Memory B cell (primary cell): Measurements from ENCODE around the gene NT5C1A.

Experiments
- ATAC-seq: fragments of 150-1000 bp; cut with Tn5 transposase; 2 replicates; pipeline ENCODE4 v1.10.0; 2021; ENCODE audit warnings: low read depth, mild to moderate bottlenecking, moderate library complexity
- DNase-seq, 2 donors: peaks; one replicate each; pipeline ENCODE4 v3.0.0; 2022; ENCODE audit warnings: low spot score in 2 of 2
- H3K27ac Mint-ChIP-seq: one replicate; pipeline ENCODE4 v1.8.0; 2022; ENCODE audit warnings: mild to moderate bottlenecking, moderate library complexity, mixed read lengths
- H3K27me3 Mint-ChIP-seq: one replicate; pipeline ENCODE4 v1.8.0; 2022; ENCODE audit warnings: mixed read lengths
- H3K36me3 Mint-ChIP-seq: one replicate; pipeline ENCODE4 v1.8.0; 2022; ENCODE audit warnings: mild to moderate bottlenecking, mixed read lengths
- H3K4me1 Mint-ChIP-seq: one replicate; pipeline ENCODE4 v1.8.0; 2022; ENCODE audit warnings: mixed read lengths
- H3K4me3 Mint-ChIP-seq: one replicate; pipeline ENCODE4 v1.8.0; 2022; ENCODE audit warnings: mild to moderate bottlenecking, moderate library complexity, mixed read lengths
- H3K9me3 Mint-ChIP-seq: one replicate; pipeline ENCODE4 v1.8.0; 2022; ENCODE audit warnings: mixed read lengths

NT5C1A gene

DNA sequence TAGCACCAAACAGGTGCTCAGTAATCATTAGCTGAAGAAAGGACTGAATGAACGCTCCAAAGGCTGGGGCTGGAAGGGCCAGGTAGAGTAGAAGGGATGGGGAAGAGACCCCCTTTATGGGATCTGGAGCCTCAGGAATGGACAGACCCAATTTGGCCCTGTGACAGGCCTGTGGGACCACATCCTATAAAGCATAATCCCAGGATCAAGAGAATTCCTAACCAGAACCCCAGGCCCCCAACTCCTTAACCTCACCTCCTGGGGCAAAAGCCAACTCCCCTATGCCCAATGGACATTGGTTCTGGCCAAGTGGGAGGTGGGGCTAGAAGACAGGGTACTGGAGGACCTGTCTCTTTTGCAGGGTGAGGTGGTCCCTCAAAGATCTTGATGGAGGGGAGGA, 10.1 kb upstream of the NT5C1A start:
- no peak for ATAC-seq
- H3K4me3 Mint-ChIP-seq = no peak overlapping the region
- H3K9me3 Mint-ChIP-seq = no peaks in the 10 kb centered on the region
- no peak for DNase-seq
- peaks cover 18% of the 10 kb centered on the region for H3K27me3 Mint-ChIP-seq
- H3K27ac Mint-ChIP-seq = no peak overlapping the region
- peaks cover 4% of the 10 kb centered on the region for H3K36me3 Mint-ChIP-seq
- no peaks in the 10 kb centered on the region for H3K4me1 Mint-ChIP-seq

DNA sequence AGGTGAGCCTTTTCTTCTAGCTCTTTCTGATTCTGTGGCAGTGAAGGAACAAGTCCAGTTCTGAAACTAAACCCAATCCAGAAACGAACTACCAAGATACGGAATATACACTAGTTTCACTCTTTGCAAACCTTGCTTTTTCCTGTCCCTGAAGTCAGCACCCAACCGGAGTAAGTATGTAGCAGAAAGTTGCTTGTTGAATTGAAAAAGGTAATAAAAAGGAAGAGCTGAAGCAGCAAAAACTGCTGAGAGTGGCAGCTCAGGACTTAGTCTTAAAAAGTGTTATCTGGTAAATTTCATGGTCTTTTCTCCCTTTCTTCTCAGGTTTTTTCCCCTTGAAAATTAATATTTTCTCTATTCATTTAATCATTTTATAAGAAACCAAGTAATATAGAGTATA, 9.4 kb upstream of the NT5C1A start:
- no peak overlapping the region for H3K4me3 Mint-ChIP-seq
- no peak for DNase-seq
- ATAC-seq = no peak
- peaks cover 4% of the 10 kb centered on the region for H3K36me3 Mint-ChIP-seq
- H3K9me3 Mint-ChIP-seq = no peaks in the 10 kb centered on the region
- peaks cover 14% of the 10 kb centered on the region for H3K27me3 Mint-ChIP-seq
- H3K4me1 Mint-ChIP-seq = no peaks in the 10 kb centered on the region
- no peak overlapping the region for H3K27ac Mint-ChIP-seq

DNA sequence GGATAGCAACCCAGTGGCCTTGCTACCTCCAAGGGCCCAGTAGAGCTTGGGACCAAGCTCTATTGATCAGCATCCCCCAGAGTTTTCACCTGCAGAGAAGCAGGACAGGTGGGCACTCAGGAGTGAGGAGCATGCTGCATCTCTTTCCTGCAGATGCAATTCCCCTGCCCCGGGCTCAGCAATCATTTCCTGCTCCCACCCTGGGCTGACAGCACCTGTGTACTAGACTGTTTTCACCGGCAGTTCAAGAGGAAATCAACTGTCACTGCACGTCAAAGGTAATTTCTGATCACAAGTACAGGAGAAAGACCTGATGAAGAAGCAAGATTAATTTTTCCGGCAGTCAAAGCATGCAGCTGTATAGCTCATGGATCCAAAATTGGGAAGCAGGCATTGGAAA, 8.8 kb upstream of the NT5C1A start:
- Mint-ChIP-seq H3K36me3 (peaks cover 4% of the 10 kb centered on the region), H3K4me1 (no peaks in the 10 kb centered on the region), H3K27me3 (peaks cover 12% of the 10 kb centered on the region), H3K9me3 (no peaks in the 10 kb centered on the region), H3K27ac (no peak overlapping the region), H3K4me3 (no peak overlapping the region)
- no peak for DNase-seq
- no peak for ATAC-seq

DNA sequence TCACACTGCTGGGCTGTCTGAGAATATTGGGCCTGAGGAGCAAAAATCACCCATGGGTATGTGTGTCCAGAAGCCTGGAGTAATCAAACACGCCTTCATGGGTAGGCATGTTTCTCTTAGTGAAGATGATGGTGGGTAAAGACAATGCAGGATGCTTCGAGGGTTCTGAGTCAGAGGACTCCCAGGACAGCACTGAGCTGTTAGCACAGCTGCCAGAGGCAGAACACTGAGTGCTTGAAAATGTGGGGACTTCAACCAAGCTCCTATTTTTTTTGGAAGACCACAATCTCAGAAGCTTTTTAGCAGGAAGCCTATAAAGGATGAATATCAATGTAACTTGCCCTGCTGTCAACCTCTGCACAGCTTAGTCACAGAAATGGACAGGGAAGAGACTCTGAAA, 7.9 kb upstream of the NT5C1A start:
- Mint-ChIP-seq H3K27me3 (peaks cover 10% of the 10 kb centered on the region), H3K4me1 (no peaks in the 10 kb centered on the region), H3K9me3 (no peaks in the 10 kb centered on the region), H3K36me3 (peaks cover 2% of the 10 kb centered on the region), H3K27ac (no peak overlapping the region), H3K4me3 (no peak overlapping the region)
- DNase-seq (no peak), ATAC-seq (no peak)

DNA sequence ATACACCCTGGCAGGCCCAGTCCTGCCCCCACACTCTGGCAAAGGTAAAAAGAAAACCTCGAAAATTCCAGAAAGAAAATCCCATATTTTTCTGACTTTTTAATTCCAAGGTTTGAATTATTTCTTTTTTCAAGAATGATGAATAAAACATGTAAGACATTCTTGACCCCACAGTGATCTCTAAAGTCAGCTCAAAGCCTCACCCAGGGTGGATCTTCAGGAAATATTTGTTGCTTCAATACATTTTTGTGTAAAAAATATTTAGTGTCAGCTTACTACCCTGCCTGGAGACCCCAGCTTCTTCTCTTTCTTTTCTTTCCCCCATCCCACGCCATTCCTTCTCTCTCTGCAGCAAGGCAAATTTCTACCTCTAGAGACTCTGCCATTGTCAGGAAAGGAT, 7.0 kb upstream of the NT5C1A start:
- ATAC-seq (no peak), DNase-seq (no peak)
- no peak overlapping the region for H3K4me3 Mint-ChIP-seq
- H3K27me3 Mint-ChIP-seq = peaks cover 6% of the 10 kb centered on the region
- H3K4me1 Mint-ChIP-seq = no peaks in the 10 kb centered on the region
- H3K27ac Mint-ChIP-seq = no peak overlapping the region
- no peaks in the 10 kb centered on the region for H3K9me3 Mint-ChIP-seq
- H3K36me3 Mint-ChIP-seq = no peaks in the 10 kb centered on the region

GRCh38 chr1:39677645-39678044, 5.7 kb upstream of the NT5C1A start:
- ATAC-seq = no peak
- no peaks in the 10 kb centered on the region for H3K9me3 Mint-ChIP-seq
- H3K36me3 Mint-ChIP-seq = no peaks in the 10 kb centered on the region
- H3K27ac Mint-ChIP-seq = no peak overlapping the region
- no peak for DNase-seq
- H3K4me1 Mint-ChIP-seq = no peaks in the 10 kb centered on the region
- H3K4me3 Mint-ChIP-seq = no peak overlapping the region
- H3K27me3 Mint-ChIP-seq = peaks cover 3% of the 10 kb centered on the region

GRCh38 chr1:39676948-39677548, 5.1 kb upstream of the NT5C1A start:
- H3K27ac Mint-ChIP-seq = no peak overlapping the region
- no peaks in the 10 kb centered on the region for H3K27me3 Mint-ChIP-seq
- no peaks in the 10 kb centered on the region for H3K36me3 Mint-ChIP-seq
- H3K4me3 Mint-ChIP-seq = no peak overlapping the region
- no peaks in the 10 kb centered on the region for H3K4me1 Mint-ChIP-seq
- no peaks in the 10 kb centered on the region for H3K9me3 Mint-ChIP-seq
- no peak for ATAC-seq
- DNase-seq = no peak

DNA sequence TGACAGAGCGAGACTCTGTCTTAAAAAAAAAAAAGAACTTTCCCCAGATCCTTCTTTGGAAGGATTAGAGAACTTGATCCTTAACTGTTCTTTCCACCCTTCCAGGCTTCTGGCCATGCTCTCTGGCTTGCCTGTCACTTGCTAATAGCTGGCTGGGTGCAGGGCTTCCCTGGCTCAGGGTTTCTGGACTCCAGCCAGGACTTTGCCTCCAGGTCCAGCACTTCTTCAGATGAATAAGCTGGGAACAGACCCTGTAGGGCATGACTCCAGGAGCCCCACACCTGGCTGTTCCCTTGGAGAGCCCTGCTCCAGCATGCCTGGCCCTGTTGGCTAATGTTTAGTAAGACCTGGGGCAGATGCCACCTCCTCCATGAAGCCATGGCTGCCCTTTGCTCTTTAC, 3.3 kb upstream of the NT5C1A start:
- no peak for ATAC-seq
- Mint-ChIP-seq H3K4me1 (no peaks in the 10 kb centered on the region), H3K36me3 (no peaks in the 10 kb centered on the region), H3K27ac (no peak overlapping the region), H3K4me3 (no peak overlapping the region), H3K9me3 (no peaks in the 10 kb centered on the region), H3K27me3 (peaks cover 7% of the 10 kb centered on the region)
- no peak for DNase-seq

- Mint-ChIP-seq H3K4me1 (no peaks in the 10 kb centered on the region), H3K27me3 (peaks cover 7% of the 10 kb centered on the region), H3K36me3 (no peaks in the 10 kb centered on the region), H3K27ac (no peak overlapping the region), H3K9me3 (no peaks in the 10 kb centered on the region), H3K4me3 (no peak overlapping the region)
- no peak for ATAC-seq
- DNase-seq = no peak
These were observed 1.3 kb upstream of the NT5C1A start for GRCh38 chr1:39673215-39673614.

DNA sequence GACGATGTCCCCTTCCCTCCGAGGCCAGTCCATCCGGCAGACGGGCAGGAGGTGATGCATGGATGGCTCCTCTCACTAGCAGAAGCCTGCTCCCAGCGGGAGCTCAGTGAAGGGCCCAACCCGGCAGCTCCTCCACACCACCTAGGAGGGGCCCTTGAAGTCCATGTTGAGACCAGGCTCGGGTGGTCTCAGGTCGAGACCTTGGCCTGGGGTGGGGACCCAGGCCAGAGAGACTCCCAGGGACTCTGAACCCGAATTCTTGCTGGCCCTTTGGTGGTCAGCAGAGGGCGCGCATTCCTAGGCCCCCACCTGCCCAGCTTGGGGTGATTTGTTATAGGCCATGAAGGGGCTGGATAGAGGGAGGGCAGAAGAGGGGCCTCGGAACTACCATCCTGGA, 642 bp upstream of the NT5C1A start:
- Mint-ChIP-seq H3K36me3 (no peaks in the 10 kb centered on the region), H3K4me3 (peak overlapping the region; percentile 70), H3K27ac (no peak overlapping the region), H3K27me3 (peaks cover 7% of the 10 kb centered on the region), H3K9me3 (no peaks in the 10 kb centered on the region), H3K4me1 (no peaks in the 10 kb centered on the region)
- DNase-seq (no peak), ATAC-seq (peak; percentile 54)

DNA sequence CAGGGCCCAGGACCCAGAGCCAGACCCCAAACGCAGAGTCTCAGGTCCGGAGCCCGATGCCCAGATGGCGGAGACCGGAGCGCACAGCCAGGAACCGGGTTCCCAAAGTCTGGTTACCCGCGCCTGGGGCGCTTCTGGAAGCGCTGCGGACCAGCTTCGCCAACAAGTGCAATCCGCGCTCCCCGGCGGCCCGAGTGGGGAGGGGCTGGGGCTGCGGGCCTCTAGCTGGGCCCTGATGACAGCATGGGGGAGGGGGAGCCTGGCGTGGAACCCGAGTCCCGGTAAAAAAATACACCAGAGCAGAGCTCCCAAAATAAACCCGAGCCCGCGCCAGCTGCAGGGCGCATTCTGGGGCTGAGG, 494 bp downstream of the NT5C1A start:
- H3K4me1 Mint-ChIP-seq = no peaks in the 10 kb centered on the region
- peaks cover 7% of the 10 kb centered on the region for H3K27me3 Mint-ChIP-seq
- H3K27ac Mint-ChIP-seq = no peak overlapping the region

DNA sequence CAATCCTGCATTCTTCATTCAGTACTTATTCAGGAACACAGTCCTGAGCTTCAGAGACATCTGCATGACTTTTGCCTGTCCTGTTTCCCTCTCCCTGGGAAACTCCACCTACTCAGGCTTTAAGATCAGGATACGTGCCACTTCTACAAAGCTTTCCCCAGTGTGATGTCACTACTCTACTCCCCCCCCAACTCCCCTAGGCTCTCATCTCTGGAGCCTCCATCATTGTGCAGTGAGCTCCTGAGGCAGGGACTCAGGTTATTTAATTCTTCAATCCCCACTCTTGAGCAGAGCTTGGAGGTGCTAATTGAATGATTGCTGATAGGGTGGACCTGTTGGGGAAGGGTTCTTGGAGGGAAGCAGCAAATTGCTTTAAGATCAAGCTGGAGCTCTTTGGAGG, 1.2 kb downstream of the NT5C1A start:
- Mint-ChIP-seq H3K27me3 (peaks cover 7% of the 10 kb centered on the region), H3K4me3 (no peak overlapping the region)
- no peak for ATAC-seq

More for the DNA sequence above, 494 bp downstream of the NT5C1A start:
- Mint-ChIP-seq H3K4me3 (no peak overlapping the region), H3K9me3 (no peaks in the 10 kb centered on the region), H3K36me3 (no peaks in the 10 kb centered on the region)
- DNase-seq (no peak), ATAC-seq (no peak)

GRCh38 chr1:39668894-39669293, 3.0 kb downstream of the NT5C1A start:
- no peaks in the 10 kb centered on the region for H3K9me3 Mint-ChIP-seq
- DNase-seq (no peak), ATAC-seq (no peak)
- H3K36me3 Mint-ChIP-seq = no peaks in the 10 kb centered on the region
- peaks cover 7% of the 10 kb centered on the region for H3K27me3 Mint-ChIP-seq
- H3K4me3 Mint-ChIP-seq = no peak overlapping the region
- no peak overlapping the region for H3K27ac Mint-ChIP-seq
- H3K4me1 Mint-ChIP-seq = no peaks in the 10 kb centered on the region

More for the DNA sequence above, 1.2 kb downstream of the NT5C1A start:
- Mint-ChIP-seq H3K4me1 (no peaks in the 10 kb centered on the region), H3K27ac (no peak overlapping the region), H3K36me3 (no peaks in the 10 kb centered on the region), H3K9me3 (no peaks in the 10 kb centered on the region)
- no peak for DNase-seq

DNA sequence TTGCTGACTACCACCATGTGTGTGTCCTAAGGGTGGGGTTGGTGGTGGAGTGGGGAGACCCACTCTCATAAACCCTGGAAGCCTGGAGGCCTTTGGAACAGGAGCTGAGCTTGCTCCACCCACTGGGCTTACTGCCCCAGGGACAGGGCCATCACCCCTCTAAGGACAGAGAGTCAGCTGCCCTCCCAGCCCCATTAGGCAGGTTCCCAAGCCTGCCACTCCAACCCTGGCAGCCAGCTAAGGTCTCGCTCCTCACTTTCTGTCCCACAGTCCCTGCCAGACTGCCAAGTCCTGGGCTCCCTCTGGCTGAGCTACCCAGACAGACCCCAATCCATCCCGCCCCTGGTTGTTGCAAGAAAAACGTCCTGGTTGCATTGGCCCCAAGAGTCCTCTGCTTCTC, 3.8 kb downstream of the NT5C1A start:
- Mint-ChIP-seq H3K9me3 (no peaks in the 10 kb centered on the region), H3K4me1 (no peaks in the 10 kb centered on the region), H3K36me3 (no peaks in the 10 kb centered on the region), H3K27me3 (peaks cover 7% of the 10 kb centered on the region), H3K4me3 (no peak overlapping the region), H3K27ac (no peak overlapping the region)
- DNase-seq (no peak), ATAC-seq (no peak)

DNA sequence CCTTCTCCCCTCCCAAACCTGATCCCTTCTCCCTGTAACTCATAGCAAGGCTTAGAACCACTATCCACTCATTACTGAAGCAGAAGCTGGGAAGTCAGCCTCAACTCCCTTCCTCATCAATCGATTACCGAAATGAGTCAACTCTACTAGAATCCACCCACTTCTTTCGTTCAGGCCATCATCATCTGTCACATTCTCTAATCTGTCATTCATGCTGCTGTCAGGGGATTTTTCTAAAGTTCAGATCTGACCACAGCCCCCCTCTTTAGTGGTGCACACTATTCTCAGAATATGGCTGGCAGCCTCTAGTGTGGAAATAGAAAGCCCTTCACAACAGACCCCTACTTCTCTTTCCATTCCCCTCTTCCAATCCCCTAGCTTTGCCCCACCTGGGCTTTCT, 5.1 kb downstream of the NT5C1A start:
- Mint-ChIP-seq H3K9me3 (no peaks in the 10 kb centered on the region), H3K4me1 (no peaks in the 10 kb centered on the region), H3K4me3 (no peak overlapping the region), H3K27ac (no peak overlapping the region), H3K36me3 (no peaks in the 10 kb centered on the region), H3K27me3 (peaks cover 7% of the 10 kb centered on the region)
- ATAC-seq (no peak), DNase-seq (no peak)
